ENCODE results near the gene MCRS1.

Gene MCRS1

DNA sequence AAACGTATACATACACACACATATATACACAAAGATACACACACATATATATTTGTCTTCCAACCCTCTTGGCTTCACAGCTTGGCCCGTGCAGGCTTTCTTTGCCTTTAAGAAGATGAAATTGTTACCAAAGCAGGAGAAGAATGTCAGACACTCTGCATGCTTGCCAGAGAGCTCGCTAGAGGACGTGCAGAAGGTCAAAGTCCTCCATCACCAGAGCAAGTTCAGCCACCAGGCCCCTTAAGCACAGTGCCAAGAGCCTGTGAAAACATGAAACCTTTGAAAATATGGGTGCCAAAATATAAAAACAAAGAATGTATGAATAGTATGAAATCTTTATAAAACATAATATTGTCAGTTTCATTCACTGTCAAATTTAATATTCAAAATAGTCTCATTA lies 14.9 kb upstream of the MCRS1 start:
- in situ Hi-C loops (cut with MboI; ENCODE audit: low sequenced_read_pairs): no loop called here

GRCh38 chr12:49582201-49582600 lies 14.3 kb upstream of the MCRS1 start:
- in situ Hi-C loops (cut with MboI; ENCODE audit: low sequenced_read_pairs): no loop called here

DNA sequence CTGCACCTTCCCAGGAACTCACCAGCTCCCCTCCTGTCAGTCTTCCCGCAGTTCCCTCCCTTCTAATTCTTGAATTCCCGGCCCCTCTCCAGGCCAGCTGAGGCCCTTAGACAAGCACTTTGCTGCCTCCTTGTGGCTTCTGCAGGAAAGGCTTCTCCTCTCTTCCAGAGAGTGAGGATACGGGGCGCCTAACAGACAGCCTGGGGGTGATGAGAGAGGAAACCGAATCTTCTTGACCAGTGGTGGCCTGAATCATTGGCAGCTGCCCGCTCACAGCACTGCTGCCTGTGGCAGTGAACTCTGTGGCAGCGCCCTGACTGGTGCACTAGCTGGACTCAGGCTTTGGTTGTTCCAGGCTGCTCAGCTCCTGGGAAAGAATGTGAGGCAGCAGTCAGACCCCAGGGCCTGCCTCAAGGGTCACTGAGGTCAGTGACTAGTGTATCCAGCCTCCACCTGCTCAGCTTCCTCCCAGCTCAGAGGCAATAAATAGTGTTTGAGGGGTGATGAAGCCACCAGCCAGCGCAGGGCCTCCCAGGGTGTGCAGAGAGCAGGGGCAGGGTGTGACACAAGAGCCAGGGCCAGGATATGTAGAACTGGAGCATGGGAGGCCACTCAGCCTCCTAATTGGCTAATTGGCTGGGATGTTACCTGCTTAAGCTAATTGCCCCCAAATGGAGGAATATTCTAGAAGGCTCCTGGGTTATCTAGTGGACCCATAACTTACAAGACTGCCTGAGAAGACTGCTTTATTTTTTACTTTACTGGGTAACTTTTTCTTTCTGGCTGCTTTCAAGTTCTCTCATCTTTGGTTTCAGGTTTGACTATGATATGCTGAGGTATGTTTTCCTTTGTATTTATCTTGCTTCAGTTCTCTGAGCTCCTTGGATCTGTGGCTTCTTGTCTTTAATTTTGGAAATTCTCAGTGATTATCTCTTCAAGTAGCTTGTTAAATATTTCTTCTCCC lies 12.9 kb upstream of the MCRS1 start:
- in situ Hi-C loops (cut with MboI; ENCODE audit: low sequenced_read_pairs): no loop called here

DNA sequence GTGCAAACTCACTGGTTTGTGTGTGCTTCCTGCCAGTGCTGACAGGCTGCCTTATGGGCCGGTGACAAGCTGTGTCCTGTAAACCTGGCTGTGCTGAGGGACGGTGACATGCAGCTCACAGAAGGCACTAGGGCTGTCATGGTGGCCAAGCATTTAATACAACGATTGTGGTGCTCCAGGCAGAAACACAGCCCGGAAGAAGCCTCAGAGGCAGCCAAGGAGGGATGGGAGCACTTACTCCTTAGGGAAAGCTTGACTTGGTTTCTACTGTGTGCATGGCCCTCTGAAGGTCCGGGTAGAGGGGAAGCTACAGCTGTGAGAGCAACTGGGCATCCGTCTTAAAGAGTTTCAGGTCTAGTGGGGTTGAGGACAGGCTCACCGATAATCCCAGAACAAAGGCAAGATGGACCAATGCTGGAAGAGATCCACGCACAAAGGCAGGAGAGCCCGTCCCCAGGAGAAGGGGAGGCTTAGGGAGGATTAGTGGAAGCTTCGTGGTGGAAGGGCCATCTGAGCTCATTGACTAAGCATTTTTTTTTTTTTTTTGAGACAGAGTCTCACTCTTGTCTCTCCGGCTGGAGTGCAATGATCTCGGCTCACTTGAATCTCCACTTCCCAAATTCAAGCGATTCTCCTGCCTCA lies 10.7 kb upstream of the MCRS1 start:
- in situ Hi-C loops (cut with MboI; ENCODE audit: low sequenced_read_pairs): no loop called here

- in situ Hi-C loops (cut with MboI; ENCODE audit: low sequenced_read_pairs): no loop called here
Observed at GRCh38 chr12:49577589-49578315, 9.8 kb upstream of the MCRS1 start.

GRCh38 chr12:49568442-49569162 lies 660 bp upstream of the MCRS1 start:
- in situ Hi-C loops (cut with MboI; ENCODE audit: low sequenced_read_pairs): no loop called here

DNA sequence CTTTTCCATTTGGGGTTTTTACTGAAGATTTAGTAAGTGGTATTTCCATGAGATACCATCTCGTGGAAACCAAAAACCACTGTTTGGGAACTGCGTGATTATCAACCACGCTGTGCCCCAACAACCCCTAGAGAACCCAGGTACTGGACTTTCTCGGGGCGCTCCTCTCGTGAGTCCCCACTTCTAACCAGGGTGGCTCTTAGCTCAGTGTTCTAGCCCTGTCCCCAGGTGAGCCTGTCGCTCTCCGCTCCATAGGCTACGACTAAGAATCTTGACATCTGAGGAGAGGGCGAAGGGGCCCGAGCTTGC lies 686 bp downstream of the MCRS1 start:
- in situ Hi-C loops (cut with MboI; ENCODE audit: low sequenced_read_pairs): no loop called here

GRCh38 chr12:49566361-49566760 lies 1.6 kb downstream of the MCRS1 start:
- in situ Hi-C loops (cut with MboI; ENCODE audit: low sequenced_read_pairs): no loop called here

DNA sequence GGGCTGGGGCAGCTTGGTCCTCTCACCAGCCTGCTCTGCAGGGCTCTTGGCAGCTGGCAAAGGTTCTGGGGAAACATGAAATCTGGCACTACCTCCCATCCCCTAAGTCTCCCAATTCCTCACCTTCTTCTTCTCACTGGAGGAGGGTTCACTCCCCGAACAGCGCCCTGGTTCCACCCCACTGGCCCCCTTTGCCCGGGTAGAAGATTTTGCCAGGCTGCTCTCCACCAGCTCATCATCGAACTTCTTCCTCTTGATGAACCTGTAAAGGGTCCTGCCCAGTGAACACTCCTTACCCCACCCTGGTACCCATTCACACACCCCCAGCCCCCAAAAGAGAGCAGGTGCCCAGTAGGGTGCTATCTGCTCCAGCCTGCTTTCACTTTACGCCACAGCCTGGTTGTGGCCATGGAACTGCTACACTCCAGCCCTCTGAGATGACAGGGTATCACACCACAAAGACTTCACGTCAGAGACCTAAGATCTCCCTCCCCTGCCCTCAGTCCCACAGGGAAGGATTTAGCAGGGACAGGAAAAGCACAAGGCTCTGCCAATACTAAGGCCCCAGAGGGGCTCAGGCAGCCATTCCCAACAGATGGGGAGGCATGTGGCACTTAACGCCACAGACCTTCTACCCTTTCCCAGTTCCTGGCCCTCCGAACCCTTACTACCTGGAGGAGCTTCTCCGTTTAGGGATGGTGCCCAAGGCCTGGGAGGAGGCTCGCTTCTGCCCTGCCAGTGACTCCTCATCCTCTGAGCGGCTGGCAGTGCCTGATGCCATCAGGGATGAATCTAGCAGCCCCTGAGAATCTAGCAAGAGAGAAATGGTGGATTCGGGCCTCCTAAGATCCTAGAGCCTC lies 2.3 kb downstream of the MCRS1 start:
- in situ Hi-C loops (cut with MboI; ENCODE audit: low sequenced_read_pairs): no loop called here

GRCh38 chr12:49564686-49565405 lies 3.1 kb downstream of the MCRS1 start:
- in situ Hi-C loops (cut with MboI; ENCODE audit: low sequenced_read_pairs): no loop called here

DNA sequence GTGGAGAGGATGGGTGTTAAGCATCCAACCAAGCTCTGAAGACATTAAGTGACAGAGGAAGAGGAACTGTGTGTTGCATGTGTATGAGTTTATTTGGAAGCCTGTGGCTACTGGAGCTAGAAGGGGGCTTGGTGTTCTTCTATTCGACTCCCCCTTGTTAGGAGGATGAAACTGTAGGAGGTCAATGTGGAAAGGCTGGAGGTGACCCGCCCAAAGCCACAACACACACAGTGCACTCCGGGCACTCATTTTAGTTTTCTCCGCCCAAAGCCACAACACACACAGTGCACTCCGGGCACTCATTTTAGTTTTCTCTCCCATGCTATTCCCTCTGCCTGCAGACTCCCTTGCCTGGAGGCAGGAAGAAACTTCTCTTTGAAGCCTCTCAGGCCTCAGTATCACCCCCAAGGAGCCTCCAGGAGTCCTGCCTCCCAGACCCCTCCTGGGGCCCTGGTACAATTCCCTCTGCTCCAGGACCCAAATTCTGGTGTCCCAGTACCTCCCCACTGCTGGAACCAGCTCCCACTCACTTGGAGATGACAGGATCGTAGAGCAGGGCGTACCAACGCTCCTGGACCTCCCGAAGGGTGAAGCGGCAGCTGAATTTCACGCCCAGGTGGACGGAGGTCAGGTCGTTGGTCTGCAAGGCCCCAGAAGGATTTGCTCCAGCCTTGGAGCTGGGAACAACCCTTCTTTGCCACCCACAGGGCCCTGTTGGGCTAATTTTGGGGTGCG lies 3.8 kb downstream of the MCRS1 start:
- in situ Hi-C loops (cut with MboI; ENCODE audit: low sequenced_read_pairs): no loop called here

DNA sequence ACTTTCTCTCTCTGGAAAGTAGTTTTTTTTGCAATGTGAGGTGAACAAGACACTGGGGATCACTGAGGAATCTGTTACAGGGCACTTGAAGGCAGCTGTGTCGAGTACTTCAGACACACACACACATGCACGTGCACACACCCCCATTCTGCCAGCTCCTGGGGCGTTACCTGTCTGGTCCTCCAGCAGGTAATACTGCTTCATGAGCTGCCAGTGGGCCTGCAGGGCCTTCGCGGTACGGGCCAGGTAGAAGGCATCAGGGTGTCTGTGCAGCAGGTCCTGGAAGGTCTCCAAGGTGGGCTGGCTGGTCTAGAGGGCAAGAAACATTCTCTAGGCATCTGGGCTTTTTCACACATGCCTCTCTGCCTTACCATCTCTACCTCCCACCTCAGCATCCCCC lies 5.1 kb downstream of the MCRS1 start:
- in situ Hi-C loops (cut with MboI; ENCODE audit: low sequenced_read_pairs): no loop called here

DNA sequence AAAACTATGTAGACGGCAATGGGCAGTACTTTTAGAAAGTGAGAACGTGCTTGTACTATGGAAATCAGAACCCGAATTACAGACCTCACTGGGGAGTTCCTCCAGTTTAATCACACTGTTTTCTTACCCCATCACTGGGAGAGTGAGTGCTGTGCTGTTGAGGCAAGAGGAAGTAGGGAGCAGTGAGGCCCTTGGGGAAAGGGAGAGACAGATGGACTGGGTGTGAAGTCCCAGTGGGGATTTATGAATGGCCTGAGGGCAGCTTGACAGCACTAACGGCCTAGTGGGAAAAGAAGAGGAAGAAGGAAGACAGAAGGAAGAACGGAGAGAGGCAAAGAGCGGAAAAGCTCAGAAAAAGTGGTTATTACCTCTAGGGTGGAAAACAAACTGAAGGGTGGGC lies 5.7 kb downstream of the MCRS1 start:
- in situ Hi-C loops (cut with MboI; ENCODE audit: low sequenced_read_pairs): no loop called here

DNA sequence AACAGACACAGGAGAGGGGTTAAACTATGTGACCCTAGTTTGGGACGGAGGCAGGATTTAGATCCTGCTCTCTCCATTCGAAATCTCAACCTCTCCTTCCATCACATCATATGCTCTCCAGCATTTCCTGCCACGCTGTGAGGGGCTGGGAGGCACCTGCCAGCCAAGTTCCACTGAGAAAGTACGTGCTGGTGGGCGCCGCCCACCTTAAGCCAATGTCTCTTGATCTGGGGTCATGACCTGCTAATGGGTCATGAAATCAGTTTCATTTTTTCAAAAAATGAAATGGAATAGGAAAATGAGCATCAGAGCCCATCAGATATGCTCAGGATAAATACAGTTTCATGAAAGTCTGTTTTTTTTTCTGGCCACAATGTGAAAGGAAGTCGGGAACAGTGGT lies 7.2 kb downstream of the MCRS1 start:
- in situ Hi-C loops (cut with MboI; ENCODE audit: low sequenced_read_pairs): no loop called here

DNA sequence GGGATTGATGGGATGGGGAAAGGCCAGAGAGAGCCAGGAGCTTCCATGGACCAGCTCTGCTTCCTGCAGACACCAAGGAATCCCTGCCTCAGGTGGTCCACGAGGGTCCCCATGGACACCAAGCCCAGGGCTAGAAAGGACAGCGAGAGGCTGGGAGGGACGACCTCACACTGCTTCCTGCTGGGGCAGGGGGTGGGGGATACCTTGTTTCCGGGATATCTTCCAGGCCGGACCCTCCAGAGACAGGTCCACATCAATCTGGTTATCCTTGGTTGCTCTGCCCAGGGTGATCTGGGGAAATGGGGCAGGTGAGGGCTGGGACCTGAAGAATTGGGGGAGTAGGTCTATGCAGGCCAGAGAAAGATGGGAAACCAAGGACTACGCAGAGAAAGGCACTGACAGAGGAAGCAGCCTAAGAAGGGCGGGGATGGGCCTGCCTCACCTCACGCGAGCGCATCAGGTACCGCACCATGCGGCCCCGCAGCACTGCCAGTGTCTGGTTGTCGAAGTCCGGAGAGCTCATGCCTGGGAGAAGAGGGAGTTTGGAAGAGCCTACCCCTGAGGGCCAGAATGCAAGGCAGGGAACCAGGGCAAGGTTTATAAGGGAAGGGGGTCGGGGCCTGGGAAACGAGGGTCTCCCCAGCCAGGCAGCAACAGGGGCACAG lies 8.8 kb downstream of the MCRS1 start:
- in situ Hi-C loops (cut with MboI; ENCODE audit: low sequenced_read_pairs): no loop called here

GRCh38 chr12:49558526-49558925 lies 9.4 kb downstream of the MCRS1 start:
- in situ Hi-C loops (cut with MboI; ENCODE audit: low sequenced_read_pairs): no loop called here

GRCh38 chr12:49557917-49558215 lies 10.1 kb downstream of the MCRS1 start:
- in situ Hi-C loops (cut with MboI; ENCODE audit: low sequenced_read_pairs): no loop called here

DNA sequence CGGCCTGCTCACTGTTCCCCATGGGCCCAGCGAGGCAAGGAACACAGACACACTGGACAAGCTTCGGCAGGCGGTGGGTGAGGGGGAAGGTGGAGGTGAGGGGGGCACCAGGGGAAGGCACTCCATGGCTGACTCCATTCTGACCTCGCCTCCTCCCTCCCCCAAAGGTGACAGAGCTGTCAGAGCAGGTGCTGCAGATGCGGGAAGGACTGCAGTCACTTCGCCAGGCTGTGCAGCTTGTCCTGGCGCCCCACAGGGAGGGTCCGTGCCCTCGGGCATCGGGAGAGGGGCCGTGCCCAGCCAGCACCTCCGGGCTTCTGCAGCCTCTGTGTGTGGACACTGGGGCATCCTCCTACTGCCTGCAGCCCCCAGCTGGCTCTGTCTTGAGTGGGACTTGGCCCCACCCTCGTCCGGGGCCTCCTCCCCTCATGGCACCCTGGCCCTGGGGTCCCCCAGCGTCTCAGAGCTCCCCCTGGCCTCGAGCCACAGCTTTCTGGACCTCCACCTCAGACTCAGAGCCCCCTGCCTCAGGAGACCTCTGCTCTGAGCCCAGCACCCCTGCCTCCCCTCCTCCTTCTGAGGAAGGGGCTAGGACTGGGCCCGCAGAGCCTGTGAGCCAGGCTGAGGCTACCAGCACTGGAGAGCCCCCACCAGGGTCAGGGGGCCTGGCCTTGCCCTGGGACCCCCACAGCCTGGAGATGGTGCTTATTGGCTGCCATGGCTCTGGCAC lies 10.6 kb downstream of the MCRS1 start:
- in situ Hi-C loops (cut with MboI; ENCODE audit: low sequenced_read_pairs): no loop called here
